ENCODE results near the gene RASA2.
"Not testable (repeated sequence)": the region's sequence is repeated elsewhere in the genome, so short reads cannot be mapped to it uniquely, and the experiment has no call there.

Gene RASA2

DNA sequence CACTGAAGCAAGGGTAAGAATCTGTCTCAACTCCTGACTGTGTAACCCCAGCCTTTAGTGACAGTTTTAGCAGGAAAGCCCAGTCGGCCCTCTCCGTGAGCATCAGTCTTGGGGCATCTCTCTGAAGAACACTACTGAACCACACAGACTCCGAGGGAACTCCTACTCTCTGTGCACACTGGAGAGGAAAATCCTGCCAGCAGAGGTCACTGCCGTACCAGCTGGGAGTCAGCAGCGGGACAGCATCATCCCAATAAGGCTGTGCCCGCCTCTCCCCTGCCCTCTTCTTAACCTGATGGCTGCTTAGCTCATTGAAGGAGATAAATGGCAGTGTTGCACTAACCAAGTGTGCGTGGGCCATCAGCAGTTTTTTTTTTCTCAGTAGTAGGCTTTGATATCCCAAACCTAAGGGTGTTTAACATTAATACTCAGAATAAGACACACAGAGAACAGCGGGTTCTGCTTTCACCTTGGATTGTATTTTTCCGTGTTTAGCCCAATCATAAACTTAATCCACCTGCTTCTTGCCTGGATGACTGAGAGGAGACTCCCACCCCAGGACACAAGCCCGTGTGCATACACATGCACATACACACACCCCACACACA lies 26.6 kb upstream of the RASA2 start:
- peak; percentile 88 for DNase-seq

DNA sequence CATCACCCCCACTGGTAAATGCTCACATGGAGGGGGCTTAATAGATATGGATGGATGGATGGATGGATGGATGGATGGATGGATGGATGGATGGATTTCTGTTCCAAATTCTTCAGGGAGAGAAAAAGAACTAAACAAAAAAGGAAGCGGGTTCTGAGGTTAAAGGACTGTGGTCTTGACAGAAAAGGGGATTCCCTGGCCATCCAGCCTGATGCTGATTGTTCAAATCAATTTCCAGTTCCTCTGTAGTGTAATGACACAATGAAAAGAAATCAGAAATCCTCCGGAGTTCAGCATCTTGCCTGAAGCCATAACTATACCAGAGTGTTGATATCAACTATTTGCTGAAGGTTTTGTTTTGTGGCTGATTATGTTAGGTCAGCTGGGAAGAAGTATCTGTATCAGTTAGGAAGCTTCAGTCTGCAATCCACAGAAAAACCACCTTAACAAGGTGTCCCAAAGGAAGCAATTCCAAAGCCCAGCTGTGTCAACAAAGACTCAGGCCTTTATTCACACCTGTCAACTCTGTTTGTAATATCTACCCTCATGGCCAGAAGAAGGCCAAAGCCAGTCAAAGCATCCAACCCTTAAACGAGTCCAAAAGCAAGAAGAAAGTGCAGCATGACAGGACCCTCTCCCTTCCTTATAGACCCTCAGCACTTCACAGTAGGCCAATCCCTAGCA lies 24.5 kb upstream of the RASA2 start:
- no peak for DNase-seq

DNA sequence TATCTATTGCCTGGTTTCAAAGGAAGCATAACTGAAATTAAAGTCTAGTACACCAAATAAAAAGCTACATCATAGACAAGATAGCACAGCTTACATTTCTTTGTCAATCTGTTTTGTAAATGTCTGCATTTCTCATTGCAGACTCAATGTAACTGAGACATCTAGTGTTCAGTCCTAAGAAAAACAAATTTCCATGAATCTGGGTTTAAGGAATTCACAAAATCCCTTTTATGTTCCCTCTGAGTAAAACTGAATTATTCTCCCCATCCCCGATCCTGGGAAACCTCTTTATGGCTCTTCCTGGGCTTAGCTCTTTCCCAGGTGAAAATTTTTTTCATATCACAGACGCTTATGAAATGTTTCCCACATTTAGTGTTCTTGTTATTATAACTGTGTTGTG lies 21.6 kb upstream of the RASA2 start:
- DNase-seq: no peak

DNA sequence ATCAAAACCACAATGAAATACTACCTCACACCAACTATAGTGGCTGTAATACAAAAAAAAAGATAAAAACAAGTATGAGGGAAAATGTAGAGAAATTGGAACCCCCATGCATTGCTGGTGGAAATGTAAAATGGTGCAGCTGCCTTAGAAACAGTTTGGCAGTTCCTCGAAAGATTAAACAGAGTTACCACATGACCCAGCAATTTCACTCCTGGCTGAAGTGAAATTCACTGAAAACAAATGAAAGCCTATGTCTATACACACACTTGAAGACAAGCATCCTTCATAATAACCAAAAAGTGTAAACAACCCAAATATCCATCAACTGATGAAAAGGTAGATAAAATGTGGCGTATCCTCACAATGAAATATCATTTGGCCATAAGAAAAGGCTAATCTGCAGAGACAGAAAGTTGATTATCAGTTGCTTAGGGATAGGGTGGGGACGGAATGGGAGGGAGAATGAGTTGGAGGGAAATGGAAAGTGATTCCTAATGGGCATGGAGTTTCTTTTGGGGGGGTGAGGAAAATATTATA lies 20.1 kb upstream of the RASA2 start:
- DNase-seq: no peak

DNA sequence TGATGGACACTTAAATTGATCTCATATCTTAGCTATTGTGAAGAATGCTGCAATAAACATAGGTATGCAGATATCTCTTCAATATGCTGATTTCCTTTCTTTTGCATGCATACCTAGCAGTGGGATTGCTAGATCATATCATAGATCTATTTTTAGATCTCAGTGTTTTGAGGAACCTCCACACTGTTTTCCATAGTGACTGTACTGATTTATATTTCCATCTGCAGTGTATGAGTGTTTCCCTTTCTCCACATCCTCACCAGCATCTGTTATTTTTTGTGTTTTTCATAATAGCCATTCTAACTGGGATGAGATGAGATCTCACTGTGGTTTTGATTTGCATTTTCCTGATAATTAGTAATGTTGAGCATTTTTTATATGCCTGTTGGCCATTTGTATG lies 17.1 kb upstream of the RASA2 start:
- no peak for DNase-seq

DNA sequence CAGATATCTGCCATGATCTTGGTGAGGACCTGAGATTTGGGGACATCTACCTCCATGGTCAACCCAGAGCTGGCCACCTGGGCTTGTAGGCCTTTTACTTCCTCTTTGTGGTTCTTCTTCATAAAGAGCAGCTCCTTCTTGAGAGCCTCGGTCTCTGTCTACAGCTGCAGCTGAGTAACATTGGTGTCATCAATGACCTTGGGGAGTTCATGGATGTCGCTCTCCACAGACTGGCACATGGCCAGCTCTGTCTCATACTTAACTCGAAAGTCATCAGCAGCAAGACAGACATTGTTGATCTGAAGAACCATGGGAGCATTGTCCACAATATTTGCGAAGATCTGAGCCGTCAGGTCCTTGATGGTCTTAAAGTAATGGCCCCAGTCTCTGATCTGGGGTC lies 15.7 kb upstream of the RASA2 start:
- no peak for DNase-seq

DNA sequence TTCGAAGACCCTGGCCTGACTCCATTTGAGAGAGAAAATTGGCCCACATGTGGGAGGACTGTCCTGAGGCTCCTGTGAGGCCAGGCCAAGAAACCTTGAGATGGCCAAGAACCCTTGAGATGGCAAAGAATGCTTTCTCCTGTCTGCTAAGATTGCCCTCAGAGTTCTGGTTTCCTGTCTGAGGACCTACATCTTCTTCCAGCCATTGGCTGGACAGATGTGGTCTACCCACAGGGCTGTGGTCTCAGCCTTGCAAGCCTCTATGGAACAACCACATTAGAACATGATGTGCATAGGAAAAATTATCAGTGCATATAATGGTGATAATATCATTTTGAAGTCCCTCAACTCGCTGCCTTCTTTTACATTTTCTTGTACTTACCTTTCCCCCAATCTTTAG lies 10.8 kb upstream of the RASA2 start:
- no peak for DNase-seq

DNA sequence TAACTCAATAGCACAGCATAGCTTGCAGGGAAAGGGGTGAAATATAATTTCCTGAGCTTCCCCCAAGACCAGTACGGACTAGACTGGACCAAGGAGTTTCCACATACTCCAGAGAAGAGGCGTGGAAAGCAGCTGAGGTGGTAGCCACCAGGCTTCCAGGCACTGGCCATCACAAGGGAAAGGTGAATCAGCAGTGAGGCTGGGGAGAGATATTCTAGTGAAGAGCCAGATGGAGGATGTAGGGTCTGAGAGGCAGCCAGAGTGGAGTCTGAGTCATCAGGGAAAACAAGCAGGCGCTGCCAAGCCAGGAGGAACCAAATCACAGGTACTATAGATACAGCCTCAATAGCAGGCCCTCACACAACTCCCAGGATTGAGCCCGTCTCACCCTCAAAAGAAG lies 9.6 kb upstream of the RASA2 start:
- no peak for DNase-seq

DNA sequence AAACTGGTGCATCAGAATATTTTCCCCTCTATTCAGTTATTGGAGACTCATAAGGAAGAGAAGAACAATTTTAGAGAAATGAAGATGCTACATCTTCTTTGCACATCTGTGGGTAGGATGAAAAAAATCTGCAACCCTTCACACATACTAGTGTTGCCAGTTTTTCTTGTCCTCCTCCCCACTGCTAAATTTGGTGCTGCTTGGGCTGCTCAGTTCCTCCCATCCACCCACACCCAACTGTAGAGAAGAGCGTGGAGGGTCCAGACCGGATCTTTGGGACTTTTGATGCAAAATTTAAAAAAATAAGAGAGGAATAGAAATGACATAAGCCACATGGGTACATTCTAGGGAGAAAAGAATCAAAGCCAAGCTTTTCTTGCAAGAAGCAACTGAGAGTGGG lies 8.7 kb upstream of the RASA2 start:
- DNase-seq: no peak

DNA sequence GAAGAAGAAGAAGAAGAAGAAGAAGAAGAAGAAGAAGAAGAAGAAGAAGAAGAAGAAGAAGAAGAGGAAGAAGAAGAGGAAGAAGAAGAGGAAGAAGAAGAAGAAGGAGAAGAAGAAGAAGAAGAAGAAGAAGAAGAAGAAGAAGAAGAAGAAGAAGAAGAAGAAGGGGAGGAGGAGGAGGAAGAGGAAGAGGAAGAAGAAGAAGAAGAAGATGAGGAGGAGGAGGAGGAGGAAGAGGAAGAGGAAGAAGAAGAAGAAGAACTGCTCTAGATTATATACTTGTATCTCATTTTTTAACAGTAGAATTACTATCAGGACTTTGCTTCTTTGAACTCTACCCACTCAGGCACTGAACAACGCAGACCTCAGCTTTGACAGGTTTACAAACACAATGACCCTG lies 8.0 kb upstream of the RASA2 start:
- not testable (repeated sequence) for DNase-seq

DNA sequence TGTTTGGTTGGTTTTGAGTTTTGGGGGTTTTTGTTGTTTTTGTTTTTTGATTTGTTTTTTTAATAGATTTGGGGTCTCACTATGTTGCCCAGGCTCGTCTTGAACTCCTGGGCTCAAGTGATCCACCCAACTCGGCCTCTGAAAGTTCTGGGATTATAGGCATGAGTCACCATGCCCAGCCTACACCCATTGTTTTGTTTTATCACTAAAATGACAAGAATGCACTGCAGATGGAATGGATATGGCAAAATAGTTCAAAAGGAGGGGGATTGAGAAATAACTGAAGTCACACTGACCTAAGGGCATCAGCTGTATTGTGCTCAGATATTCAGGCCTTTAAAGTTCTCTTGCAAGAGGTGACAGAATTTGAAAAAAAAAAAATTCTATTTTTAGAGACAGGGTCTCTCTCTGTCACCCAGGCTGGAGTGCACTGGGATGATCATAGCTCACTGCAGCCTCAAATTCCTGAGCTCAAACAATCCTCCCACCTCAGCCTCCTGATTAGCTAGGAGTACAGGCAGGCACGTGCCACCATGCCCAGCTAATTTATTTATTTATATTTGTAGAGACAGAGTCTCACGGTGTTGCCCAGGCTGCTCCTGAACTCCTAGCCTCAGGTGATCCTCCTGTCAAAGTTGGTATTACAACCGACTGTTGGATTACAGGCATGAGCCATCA lies 4.4 kb upstream of the RASA2 start:
- DNase-seq: no peak

DNA sequence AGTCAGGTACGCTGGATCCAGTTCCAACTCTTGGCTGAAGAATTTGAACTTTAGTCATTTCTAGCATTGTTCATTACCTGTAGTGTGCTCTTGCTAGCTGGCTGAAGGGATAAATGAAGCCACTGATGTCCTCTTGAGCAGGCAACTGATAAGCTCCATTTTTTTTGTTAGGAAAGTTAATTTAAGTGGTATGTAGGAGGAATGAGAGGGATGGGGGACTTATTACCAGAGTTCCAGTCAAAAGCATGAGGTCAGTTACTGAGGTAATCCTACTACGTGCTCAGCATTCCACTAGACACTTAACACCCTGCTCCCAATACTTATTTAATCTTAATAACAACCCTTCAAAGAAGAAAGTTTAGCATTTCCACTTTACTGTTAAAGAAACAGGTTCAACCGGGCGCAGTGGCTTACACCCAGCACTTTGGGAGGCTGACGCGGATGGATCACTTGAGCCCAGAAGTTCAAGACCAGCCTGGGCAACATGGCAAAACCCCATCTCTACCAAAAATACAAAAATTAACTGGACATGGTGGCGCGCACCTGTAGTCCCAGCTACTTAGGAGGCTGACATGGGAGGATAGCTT lies 2.0 kb upstream of the RASA2 start:
- DNase-seq: no peak

DNA sequence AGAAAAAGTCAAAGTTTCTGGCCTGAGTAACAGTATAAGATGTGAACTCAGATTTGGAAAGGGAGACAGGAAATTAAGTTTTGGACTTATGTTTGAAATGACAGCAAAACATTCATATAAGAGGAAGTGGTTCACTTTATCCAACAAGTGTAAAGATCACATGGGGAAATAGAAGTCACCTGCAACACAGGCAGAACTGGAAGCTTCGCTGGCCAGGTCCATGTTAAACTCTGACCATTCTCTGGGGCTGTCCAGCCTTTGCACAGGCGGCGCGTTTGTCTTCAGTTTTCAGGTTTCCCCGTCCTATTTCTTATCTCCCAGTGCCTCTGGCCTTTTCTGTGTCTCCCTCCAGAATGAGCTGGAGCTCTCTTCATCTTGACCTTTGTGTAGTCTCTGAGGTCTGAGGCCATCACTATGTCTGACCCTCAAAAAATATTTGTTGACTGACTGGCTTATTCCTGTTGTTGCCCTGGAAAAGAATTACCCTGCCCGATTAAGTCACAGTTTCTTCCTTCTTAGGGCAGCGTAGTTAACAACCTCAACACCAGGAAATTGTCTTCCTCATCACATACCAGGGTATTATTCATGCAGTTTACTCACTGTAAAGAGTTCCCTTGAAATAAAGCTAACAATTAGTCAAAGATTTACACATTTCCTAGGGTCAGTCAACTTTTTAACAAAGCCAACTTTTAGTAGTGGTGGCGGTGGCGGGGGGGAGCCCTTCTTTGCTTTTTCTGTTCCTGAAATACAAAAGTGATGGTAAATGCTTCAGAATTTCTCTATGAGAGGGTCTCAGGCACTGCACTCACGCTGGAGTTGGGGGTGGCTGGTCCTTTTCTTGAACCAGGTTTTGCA lies 959 bp upstream of the RASA2 start:
- DNase-seq: peak; percentile 38

DNA sequence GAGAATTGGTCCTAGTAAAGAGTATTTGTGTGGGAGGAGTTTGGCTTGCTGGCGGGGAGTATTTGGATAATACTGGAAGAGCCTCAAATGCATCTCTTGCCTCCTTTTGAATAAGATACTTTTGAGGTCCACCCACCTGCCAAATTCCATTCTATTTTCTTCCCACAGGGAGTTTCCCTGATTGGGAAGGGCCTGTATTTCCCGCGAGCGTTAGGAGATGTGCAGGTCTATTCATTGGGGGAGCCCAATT lies 406 bp upstream of the RASA2 start:
- no peak for DNase-seq

DNA sequence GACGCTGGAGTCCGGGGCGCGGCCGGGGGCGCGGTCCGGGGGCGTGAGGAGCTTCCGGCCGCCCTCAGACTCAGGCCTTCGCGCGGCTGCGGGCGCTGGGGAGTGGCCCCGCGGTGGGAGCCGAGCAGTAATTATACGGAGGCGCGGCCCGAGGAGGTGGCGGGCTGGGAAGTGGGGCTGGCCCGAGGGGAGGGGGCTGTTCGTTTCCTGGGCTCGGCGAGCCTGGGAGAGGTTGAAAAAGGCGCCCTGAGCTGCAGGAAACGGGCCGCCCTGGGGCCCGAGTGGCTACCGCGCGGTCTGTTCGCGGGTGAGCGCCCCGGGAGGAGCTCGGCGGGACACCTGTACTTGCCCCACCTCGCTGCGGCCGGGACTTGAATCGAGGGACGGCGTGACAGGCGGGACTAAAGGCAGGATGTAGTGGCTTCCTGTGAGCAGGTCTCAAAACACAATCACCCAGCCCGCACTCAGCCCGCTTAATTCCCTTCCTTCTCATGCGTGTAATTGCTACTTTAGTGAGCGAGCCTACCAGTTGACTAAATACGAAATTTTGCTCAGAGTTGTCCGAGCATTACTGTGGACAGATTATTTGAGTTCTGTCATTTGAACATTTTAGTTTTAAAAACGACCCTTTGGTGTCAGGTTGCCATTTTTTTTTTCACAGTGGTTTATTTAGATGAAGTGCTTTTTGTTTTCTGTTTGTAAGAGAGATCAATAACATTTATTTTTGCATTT lies 860 bp downstream of the RASA2 start:
- DNase-seq: peak; percentile 81

DNA sequence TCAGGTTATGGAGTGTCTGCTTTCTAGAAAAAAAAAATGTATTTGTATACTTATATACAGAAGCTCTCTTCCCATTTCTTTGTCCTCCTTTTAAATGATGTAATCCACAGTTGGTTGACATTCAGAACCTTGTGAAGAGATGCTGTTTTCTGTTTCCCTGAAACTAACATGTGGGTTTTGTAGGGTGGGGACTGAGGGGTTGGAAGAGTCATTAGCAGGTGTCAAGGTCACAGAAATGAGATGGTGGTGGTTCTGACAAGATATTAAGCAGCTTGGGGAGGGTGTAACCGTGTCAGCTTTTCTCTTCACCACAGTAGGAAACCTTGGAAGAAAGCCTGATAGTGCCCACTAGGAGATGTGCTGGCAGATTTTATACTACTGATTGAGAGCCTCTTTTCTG lies 2.4 kb downstream of the RASA2 start:
- DNase-seq: no peak

DNA sequence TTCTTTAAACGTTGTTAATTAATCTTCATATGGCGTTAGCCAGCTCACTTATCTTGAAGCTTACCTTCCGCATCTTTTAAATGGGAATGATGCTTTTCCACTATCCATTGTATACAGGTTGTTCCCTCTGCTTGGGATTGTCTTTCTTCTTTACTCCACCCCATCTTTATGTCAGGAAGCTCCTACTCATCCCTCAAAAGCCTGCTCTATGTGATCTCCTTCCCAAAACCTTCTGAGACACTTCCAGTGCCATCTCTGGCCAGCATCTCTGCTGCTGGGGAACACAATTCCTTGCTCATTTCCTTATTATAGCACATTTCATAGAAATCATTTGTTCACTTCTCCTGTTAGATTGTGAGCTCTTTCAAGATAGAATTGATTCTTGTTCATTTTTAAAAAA lies 4.3 kb downstream of the RASA2 start:
- DNase-seq: no peak

DNA sequence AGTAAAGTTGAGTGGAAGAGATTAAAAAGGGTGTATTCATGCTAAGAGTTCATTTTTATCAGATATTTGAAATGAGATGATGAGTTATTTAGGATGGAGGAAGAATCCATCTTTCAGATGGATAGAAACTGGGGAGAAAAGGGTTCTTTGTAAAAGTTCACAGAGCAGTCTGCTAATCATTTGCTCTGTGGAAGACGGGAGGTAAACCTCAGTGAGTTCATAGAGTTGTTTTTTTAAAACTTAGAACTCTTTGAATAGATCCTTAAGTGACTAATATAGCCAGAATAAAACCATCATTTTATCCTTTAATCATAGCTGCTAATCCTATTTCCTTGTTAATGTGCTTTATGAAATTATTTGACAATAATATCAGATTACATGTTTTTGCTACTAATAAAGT lies 5.1 kb downstream of the RASA2 start:
- no peak for DNase-seq

DNA sequence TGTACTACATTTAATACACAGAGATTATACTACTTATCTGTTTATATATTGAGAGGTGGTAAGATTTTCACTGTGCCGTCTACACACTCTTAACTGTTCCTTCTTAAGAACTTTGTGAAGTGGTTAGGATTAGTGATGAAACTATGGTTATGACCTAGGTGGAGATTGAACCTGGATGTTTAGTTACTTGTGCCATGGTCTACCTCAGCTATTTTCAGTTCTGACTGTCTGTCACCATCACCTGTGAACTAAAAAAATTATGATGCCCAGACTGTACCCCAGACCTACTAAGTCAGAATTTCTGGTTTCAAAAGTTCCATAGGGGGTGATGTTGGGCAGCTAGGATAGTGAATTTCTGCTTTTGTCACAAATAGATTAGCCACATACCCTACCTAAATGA lies 6.4 kb downstream of the RASA2 start:
- no peak for DNase-seq

DNA sequence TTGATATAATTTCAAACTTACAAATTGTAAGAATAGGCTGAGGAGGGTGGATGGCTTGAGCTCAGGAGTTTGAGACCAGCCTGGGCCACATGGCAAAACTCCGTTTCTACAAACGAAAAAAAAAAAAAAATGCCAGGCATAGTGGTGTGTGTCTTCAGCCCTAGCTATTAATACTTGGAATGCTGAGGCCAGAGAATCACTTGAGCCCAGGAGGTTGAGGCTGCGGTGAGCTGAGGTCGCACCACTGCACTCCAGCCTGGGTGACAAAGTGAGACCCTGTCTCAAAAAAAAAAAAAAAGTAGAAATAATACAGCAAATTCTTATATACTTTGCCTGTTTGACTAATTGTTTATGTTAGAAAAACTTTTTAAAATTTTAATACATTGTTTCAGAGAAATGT lies 10.8 kb downstream of the RASA2 start:
- not testable (repeated sequence) for DNase-seq

DNA sequence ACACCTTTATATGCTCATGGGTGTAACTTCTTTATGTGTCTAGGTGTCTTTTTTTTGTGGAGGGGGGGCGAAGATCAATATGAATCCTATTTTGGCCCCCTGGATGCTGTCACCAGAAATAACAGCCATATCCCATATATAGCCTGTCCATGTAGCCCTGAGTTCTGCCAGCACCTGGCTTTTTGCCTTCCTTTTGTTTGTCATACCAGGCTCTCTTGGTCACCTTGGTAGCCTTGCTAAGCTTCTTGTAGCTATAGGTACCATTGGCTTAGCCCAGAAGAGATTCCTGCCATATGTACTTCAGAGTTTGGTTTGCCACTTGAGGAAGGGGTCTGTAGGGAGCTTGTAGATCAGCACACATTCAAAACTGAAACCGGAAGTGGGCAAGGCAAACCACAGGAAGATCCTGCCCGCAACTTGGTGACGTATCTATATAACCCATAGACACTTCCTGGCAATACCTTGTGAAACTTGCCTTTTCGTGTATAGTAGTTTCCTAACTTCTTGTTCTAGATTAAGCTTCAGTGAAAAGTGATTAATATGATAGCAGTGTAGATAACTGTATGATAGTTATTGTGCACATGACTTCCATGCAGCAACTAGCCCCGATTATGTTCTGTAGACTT lies 11.9 kb downstream of the RASA2 start:
- peak; percentile 67 for DNase-seq

DNA sequence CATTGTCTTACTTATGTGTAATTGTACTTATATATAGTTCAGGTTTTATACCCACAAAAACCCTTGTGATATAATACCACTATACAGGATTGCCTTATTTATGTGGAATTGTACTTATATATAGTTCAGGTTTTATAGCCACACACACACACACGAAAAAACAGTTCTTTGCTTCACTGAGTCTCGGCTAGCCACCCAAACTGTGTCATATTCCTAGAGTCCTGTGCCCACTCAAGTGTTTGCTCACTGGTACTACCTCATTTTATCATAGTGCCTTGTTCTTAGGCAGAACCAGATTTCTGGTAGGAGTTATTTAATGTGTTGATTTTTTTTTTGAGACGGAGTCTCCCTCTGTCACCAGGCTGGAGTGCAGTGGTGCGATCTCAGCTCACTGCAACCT lies 12.5 kb downstream of the RASA2 start:
- no peak for DNase-seq

All from activated T-cell treated with anti-CD3 and anti-CD28 coated beads, Interleukin-2, amount 50 U/mL, for 1 hour (primary cell).